ENCODE data around the gene VTI1A.

DNA sequence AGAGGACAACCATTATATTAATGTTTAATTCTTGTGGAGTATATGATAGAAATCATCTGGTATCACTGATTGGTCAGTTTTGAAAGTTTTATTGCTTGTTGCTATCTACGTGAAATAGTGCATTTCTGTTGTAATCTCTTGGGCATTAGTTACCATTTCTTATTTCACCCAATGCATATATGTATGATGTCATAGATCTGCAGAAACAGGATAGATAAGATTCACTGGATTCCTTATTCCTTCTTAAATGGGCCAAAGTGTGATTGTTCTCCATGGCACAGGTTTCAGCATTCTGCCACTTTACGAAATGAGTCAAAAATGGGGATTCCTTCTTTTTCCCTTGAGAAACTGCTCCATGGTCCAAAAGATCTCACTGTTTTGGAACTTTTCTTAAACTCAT, 56.6 kb downstream of the VTI1A start:
- TF ChIP-seq EP300 (IDR thresholded peaks at IDR 0.05) (no peak), POLR2A (IDR thresholded peaks at IDR 0.05) (no peak)
- TF ChIP-seq, protein P1, sequence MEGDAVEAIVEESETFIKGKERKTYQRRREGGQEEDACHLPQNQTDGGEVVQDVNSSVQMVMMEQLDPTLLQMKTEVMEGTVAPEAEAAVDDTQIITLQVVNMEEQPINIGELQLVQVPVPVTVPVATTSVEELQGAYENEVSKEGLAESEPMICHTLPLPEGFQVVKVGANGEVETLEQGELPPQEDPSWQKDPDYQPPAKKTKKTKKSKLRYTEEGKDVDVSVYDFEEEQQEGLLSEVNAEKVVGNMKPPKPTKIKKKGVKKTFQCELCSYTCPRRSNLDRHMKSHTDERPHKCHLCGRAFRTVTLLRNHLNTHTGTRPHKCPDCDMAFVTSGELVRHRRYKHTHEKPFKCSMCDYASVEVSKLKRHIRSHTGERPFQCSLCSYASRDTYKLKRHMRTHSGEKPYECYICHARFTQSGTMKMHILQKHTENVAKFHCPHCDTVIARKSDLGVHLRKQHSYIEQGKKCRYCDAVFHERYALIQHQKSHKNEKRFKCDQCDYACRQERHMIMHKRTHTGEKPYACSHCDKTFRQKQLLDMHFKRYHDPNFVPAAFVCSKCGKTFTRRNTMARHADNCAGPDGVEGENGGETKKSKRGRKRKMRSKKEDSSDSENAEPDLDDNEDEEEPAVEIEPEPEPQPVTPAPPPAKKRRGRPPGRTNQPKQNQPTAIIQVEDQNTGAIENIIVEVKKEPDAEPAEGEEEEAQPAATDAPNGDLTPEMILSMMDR (IDR thresholded peaks at IDR 0.05) = no peak

All from upper lobe of left lung (tissue), 4 donors.